MG63 (cell line): ENCODE data around the gene PLCG2. TPM values are rescaled to one million over a fixed set of nuclear protein-coding genes. Genes with fewer than 3 reads are reported as not detected.
"Not testable (repeated sequence)": the region's sequence is repeated elsewhere in the genome, so short reads cannot be mapped to it uniquely, and the experiment has no call there.

ENCODE experiments used
- DNase-seq: peaks from one replicate; pipeline ENCODE4 v3.0.0-alpha.2; 2020
- H3K27me3 ChIP-seq: fragments of 250-450 bp; sonication (Bioruptor Pico); 2 replicates; pipeline ENCODE4 v1.5.1; 2020; ENCODE audit warnings: mild to moderate bottlenecking, moderate library complexity
- H3K36me3 ChIP-seq: fragments of 250-450 bp; sonication (Bioruptor Pico); 2 replicates; pipeline ENCODE4 v1.5.1; 2020; ENCODE audit warnings: mild to moderate bottlenecking, moderate library complexity
- H3K4me3 ChIP-seq: fragments of 250-450 bp; sonication (Bioruptor Pico); 2 replicates; pipeline ENCODE4 v1.5.1; 2020; ENCODE audit warnings: mild to moderate bottlenecking, moderate library complexity
- H3K9me3 ChIP-seq: fragments of 250-450 bp; sonication (Bioruptor Pico); 2 replicates; pipeline ENCODE4 v1.5.1; 2020; ENCODE audit warnings: mild to moderate bottlenecking, moderate library complexity
- total RNA-seq: library from RNA; depleted of rRNA; stranded (reverse); fragments of >200 nt; shearing (Covaris generic); gene quantifications from 2 replicates; pipeline ENCODE4 v1.2.3, GENCODE V29; 2014; ENCODE audit warnings: low replicate concordance

Gene PLCG2
- total RNA-seq, 1 experiment from 2014 or later = 1.0 TPM

DNA sequence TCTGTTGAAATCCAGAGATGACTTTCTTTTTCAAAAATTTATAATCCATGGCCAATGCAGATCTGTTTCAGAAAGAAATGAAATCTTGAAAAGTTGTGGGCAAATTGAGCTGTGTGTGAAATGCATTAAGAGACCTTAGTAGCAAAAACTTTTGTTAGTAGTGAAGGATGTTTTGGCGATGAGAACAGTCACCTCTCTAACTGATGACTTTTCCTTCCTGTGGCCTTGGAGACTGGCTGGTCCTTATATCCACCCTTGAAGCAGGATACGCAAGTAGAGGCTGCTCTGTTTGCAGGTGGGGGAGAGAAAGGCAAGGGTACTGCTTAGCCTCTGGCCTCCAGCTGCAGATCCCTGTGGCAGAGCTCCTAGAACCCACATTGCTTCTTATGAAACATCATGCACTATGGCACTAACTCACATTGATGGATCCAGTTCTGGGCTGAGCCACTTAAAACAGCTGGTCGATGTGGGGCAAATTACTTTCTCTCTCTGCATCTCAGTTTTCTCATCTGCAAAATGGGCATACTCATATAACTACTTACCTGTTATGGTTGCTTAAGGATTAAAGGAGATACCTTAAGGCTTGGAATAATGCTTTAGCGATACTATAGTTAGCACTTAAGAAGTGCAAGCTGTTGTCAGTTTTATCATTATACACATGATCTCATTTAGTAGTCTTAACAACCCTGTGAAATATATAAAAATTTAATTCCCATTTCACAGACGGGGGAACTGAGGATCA lies 142.9 kb downstream of the PLCG2 start:
- Histone ChIP-seq H3K36me3 (no peaks in the 10 kb centered on the region), H3K9me3 (no peaks in the 10 kb centered on the region), H3K27me3 (no peaks in the 10 kb centered on the region), H3K4me3 (no peak overlapping the region)
- no peak for DNase-seq

DNA sequence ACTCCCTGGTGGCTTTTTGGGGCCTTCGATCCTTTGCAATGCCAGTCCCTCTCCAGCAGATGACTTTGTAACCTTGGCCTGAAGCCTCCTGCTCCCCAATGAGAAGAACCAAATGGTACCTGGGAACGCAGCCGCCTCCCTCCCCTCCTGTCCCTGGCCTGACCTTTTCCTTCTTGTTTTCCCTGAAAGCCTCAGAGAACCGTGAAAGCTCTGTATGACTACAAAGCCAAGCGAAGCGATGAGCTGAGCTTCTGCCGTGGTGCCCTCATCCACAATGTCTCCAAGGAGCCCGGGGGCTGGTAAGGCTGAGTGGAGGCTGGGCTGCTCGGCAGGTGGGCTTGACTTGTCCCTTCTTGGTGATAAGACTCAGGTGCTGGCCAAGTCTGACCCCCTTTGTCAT lies 144.2 kb downstream of the PLCG2 start:
- no peak for DNase-seq
- Histone ChIP-seq H3K27me3 (no peaks in the 10 kb centered on the region), H3K36me3 (no peaks in the 10 kb centered on the region), H3K9me3 (no peaks in the 10 kb centered on the region), H3K4me3 (no peak overlapping the region)

DNA sequence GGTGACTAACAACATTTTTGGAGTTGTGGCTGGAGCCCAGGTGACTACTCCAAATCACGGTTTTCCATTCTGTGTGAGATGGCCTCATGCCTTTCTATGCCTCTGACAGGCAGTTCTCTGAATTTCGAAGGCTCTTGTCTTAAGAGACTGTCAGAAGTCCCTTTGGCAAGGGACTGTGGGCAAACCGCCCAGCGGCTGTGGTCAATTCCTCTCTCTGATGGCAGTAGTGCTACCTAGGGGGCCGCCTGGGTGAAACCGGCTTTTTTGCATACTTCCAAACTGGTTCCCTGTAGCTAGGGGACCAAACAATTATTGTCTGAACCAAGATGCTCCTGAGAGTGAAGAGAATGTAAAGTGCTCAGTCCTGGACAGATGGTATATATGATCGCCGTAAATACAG lies 145.9 kb downstream of the PLCG2 start:
- no peak for DNase-seq
- no peaks in the 10 kb centered on the region for H3K36me3 ChIP-seq
- H3K27me3 ChIP-seq = no peaks in the 10 kb centered on the region
- H3K4me3 ChIP-seq = no peak overlapping the region
- no peaks in the 10 kb centered on the region for H3K9me3 ChIP-seq

DNA sequence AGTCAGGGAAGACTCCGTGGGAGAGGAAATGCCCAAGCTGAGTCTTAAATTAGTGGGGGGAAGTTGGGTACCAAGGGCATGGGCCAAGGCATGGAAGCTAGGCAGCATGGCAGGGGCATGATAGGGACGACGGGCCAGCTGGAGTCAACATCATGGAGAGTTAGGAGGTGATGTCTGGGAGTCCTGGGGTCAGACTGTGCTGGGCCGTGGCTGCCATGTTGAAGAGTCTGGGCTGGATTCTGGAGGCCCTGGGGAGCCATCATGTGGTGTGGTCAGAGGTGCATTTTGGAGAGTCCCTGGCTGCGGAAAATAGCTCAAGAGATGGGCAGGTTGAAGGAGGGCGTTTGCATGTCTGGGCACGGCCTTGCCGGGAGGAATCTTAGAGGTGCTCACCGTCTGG lies 146.9 kb downstream of the PLCG2 start:
- no peaks in the 10 kb centered on the region for H3K27me3 ChIP-seq

DNA sequence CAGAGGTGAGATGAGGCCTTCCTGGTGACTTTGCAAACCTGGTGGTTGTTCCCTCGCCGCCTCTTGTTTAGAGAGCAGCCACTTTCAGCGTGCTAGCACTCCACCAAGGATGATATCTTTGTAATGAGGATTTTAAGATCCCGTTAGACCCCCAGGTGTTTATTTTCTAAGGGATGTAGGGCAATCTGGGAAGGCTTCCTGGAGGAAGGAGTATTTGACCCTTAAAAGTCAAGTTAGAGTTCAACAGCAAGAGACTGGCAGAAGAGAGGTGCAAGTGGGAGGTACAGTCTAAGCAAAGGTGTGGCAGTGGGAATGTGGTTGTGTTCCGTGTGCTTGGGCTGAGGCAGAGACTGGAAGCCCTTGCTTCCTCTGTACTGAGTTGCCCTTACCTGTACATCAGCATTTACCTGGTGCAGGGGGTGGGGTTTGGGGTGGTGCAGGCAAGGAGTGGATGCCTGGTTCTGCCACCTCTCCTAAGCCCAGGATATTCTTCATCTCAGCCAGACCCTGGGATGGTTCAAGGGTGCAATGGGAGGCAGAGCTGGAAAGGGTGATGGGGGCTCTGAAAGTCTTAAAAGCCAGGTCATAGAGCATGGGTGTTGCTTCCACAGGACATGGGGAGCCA lies 148.6 kb downstream of the PLCG2 start:
- Histone ChIP-seq H3K4me3 (no peak overlapping the region), H3K9me3 (no peaks in the 10 kb centered on the region), H3K27me3 (no peaks in the 10 kb centered on the region), H3K36me3 (no peaks in the 10 kb centered on the region)
- no peak for DNase-seq

More for the DNA sequence above, 146.9 kb downstream of the PLCG2 start:
- Histone ChIP-seq H3K36me3 (no peaks in the 10 kb centered on the region), H3K9me3 (no peaks in the 10 kb centered on the region), H3K4me3 (no peak overlapping the region)
- DNase-seq = no peak

DNA sequence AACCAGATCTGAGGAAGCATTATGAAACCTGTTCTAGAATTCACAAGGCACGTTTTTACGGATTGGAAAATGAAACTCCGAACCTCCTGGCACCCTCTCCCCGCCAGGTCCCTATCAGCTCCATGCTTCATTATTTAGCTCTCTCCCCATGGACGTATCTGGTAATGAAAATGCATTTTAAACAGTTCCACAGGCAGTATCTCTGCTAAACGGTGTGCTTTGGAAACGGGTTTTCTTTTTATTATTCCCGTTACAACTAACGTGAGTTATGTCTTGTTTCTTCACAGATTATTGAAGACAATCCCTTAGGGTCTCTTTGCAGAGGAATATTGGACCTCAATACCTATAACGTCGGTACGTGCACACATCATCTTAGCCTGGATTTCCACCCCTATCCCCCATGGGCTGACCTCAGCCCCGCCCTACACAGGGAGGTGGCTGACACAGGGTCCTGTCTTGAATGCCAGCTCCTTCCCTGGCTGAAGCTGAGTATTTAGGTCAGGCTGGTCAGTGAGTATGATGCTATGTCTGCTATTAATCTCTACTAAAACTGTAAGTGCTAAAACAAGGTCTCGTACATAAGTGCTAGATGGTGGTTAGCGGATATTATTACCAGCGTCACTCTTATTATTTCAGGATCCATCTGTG lies 149.3 kb downstream of the PLCG2 start:
- H3K4me3 ChIP-seq = no peak overlapping the region
- no peaks in the 10 kb centered on the region for H3K36me3 ChIP-seq
- no peaks in the 10 kb centered on the region for H3K9me3 ChIP-seq
- no peaks in the 10 kb centered on the region for H3K27me3 ChIP-seq
- DNase-seq = no peak

DNA sequence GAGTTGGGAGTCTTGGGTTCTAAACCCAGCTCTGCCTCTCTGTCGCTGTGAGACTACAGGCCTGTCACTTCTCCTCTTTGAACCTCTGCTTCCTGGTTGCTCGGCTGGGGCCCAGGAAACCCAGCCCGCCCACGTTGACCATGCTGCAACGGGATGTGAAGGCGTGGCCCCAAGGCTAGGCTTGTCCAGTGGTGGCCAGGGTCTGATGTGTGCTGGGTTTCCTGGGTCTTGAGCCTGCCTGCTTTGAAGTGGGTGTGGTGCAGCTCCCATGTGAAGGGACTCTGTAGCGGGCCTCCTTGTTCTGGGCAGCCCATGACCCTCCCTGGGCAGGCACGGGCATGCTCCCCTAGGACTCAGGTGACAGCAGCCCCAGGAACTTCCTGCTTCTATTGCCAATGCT lies 149.9 kb downstream of the PLCG2 start:
- peak; percentile 17 for DNase-seq

DNA sequence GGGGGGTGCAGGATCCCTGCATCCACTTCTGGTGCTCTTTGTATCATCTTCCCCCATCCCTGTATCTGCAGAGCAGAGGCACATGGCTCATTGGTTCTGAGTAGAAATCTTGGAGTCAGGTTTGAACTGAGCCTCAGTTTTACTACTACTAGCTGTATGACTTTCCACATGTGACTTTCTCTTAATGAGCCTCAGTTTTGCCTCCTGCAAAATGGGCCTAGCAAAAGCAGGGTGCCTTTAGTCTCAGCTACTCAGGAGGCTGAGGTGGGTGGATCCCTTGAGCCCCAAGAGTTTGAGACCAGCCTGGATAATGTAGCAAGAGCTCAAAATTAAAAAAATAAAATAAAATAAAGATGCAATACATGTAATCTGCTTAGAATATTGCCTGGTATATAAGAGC lies 150.8 kb downstream of the PLCG2 start:
- H3K27me3 ChIP-seq = no peaks in the 10 kb centered on the region
- DNase-seq = no peak
- H3K4me3 ChIP-seq = no peak overlapping the region
- no peaks in the 10 kb centered on the region for H3K9me3 ChIP-seq
- no peaks in the 10 kb centered on the region for H3K36me3 ChIP-seq

More for the DNA sequence above, 149.9 kb downstream of the PLCG2 start:
- Histone ChIP-seq H3K9me3 (no peaks in the 10 kb centered on the region), H3K27me3 (no peaks in the 10 kb centered on the region), H3K4me3 (no peak overlapping the region), H3K36me3 (no peaks in the 10 kb centered on the region)

DNA sequence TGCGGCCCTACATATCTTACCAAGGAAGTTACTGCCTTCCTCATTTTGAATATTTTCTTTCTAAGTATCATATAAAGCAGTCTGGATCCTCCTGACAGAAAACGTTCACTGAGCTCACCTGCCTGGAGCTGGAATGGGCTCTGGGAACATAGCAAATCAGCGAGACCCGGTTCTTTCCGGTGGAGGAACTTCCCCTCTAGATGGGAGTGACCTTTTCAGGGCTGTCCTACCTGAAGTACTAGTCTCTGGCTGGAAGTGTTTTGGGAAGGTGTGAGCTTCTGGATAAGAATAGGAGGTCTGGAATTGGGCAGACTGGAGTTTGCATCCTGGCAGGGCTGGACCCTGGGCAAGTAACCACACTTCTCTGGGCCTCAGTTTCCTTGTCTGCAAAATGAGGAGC lies 152.8 kb downstream of the PLCG2 start:
- H3K4me3 ChIP-seq = no peak overlapping the region

DNA sequence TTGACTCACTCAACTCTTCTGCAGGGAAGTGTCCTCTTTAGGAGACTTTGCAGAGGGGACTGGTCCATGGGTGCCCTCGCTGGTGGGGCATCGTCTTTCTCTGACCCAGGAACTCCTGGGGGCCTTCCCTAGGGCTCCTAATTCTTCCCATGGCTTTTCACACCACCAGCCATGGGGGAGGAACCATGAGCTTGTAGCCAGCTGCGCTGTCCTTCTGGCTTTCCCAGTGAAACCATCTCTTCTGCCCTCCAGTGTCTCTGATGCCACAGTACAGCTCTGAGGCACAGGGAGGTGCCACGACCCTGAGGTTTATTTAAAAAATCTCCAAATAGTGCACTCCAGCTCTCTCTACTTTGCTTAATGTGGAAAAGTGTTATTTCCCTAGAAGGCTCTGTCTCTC lies 153.6 kb downstream of the PLCG2 start:
- no peaks in the 10 kb centered on the region for H3K9me3 ChIP-seq
- no peak for DNase-seq
- H3K36me3 ChIP-seq = no peaks in the 10 kb centered on the region
- H3K27me3 ChIP-seq = no peaks in the 10 kb centered on the region
- H3K4me3 ChIP-seq = no peak overlapping the region

More for the DNA sequence above, 152.8 kb downstream of the PLCG2 start:
- H3K9me3 ChIP-seq = no peaks in the 10 kb centered on the region
- no peak for DNase-seq
- no peaks in the 10 kb centered on the region for H3K27me3 ChIP-seq
- H3K36me3 ChIP-seq = no peaks in the 10 kb centered on the region

DNA sequence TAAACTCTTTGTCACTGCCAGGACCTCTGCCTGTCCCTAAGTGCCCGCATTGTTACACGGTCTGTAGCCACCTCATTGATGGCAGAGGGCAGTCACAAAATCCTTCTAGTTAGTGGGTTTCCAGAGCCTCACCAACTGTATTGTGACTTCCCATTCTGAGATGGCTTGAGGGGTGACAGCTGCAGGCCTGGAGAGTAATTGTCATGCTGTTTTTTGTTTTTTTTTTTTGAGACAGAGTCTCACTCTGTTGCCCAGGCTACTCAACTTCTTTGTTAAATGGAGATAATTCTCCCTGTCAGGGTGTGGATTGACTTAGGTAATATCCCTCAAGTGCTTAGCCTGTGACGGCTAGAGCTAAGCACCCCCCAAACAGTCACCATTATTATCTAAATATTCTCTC lies 154.3 kb downstream of the PLCG2 start:
- H3K4me3 ChIP-seq = no peak overlapping the region
- no peaks in the 10 kb centered on the region for H3K27me3 ChIP-seq
- H3K9me3 ChIP-seq = no peaks in the 10 kb centered on the region
- no peak for DNase-seq
- no peaks in the 10 kb centered on the region for H3K36me3 ChIP-seq

DNA sequence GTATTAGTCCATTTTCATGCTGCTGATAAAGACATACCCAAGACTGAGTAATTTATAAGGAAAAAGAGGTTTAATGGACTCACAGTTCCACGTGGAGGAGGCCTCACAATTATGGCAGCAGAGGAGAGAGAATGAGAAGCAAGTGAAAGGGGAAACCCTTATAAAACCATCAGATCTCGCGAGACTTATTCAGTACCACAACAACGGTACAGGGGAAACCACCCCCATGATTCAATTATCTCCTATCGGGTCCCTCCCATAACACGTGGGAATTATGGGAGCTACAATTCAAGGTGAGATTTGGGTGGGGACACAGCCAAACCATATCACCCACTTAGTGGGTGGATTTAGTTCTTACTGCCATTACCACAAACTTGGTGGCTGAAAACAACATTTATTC lies 155.6 kb downstream of the PLCG2 start:
- not testable (repeated sequence) for H3K9me3 ChIP-seq, DNase-seq, H3K27me3 ChIP-seq, H3K4me3 ChIP-seq, H3K36me3 ChIP-seq

DNA sequence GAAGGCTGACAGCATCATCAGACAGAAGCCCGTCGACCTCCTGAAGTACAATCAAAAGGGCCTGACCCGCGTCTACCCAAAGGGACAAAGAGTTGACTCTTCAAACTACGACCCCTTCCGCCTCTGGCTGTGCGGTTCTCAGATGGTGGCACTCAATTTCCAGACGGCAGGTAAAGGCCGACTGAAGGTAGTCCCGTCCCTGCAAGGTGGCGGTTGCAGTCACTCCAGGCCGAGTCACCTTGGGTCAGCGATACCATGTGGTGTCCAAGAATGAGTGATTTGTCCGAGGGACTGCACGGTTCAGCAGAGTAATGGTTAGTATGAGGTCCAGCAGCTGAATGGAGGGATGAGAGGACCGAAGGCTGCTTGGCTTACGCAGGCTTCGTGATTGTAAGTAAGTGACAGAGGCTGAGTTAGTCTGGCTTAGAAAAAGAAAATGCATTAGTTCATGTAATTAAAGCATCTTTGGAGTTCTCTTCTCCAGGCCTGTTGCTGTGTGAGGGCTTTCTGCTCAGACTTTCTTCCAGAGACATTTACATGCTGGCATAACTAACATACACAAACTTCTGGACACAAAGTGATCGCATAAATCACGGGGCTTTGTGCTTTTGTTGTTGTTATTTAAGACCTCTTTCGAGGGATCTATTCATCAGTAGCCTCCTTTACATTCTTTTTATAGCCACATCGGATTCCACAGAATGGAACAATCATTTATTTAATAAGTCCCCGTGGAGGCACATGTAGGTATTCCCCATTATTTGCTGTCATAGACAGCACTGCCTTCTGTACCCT lies 157.3 kb downstream of the PLCG2 start:
- no peaks in the 10 kb centered on the region for H3K27me3 ChIP-seq
- DNase-seq = no peak
- H3K36me3 ChIP-seq = no peaks in the 10 kb centered on the region
- no peak overlapping the region for H3K4me3 ChIP-seq
- no peaks in the 10 kb centered on the region for H3K9me3 ChIP-seq

DNA sequence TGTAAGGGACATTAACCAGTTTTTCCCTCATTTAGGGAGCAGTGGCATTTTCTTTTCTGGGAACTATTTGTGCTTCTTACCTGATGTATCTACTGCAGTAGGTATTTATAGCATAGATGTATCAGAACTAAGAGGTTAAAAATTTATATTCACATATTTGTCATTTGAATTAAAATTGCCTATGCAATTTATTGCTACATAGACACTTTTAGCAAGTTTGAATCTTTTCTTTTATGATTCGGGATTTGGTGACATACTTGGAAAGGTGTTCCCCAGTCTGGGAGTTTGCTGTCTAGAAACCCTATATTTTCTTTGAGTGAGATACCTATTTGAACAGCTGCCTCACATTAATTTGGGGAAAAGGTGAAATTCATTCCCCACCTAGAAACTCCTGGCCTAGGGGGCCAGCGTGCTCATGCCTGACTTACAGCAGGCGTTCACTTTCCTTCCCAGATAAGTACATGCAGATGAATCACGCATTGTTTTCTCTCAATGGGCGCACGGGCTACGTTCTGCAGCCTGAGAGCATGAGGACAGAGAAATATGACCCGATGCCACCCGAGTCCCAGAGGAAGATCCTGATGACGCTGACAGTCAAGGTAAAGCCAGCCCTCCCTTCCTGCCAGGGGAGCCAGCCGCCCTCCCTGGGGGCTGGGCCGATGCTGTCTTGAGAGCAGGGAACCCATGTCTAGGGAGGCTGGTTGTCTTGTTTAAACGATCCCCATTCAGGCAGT lies 158.4 kb downstream of the PLCG2 start:
- H3K36me3 ChIP-seq = no peaks in the 10 kb centered on the region
- no peaks in the 10 kb centered on the region for H3K9me3 ChIP-seq
- H3K4me3 ChIP-seq = no peak overlapping the region
- no peak for DNase-seq
- H3K27me3 ChIP-seq = no peaks in the 10 kb centered on the region

DNA sequence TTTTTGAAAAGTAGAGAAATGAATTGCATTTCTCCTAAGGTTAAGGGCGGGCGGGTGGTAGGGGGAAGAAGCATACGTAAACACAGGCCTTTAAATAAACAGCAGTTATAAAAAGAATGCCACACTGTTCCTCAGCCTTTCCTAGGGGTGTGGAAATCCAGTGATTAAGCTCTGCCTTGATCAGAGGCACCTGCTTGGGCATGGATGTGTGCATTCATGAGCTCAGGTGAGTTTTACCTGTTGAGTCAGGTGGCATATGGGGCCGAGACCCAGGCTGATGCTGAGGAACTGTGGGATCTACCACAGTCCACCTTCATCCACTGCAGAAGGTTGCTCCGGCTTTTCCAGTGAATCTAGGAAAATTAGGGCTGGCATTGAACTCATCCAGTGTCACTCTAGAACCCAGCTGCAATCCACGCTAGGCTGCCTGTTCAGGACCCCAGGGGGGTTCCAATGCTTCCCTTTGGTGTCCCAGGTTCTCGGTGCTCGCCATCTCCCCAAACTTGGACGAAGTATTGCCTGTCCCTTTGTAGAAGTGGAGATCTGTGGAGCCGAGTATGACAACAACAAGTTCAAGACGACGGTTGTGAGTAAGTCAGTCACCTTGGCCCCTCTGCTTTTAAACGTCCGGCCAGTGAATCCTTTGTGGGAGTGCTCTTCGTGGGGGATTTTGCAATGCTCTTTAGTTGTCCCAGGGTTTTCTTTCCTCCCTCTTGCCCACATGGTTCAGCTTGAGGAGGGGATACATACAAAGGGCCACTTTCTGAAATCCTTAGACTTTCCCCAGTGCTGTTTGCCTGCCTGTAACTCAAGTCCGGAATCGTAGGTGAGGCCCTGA lies 159.5 kb downstream of the PLCG2 start:
- Histone ChIP-seq H3K27me3 (no peaks in the 10 kb centered on the region), H3K4me3 (no peak overlapping the region), H3K9me3 (no peaks in the 10 kb centered on the region), H3K36me3 (no peaks in the 10 kb centered on the region)
- DNase-seq = no peak
